Sigmoid colon (tissue), 7 donors: ENCODE data around the gene KRT27. TPM values are rescaled to one million over a fixed set of nuclear protein-coding genes. Genes with fewer than 3 reads are reported as not detected.

Experiments used
- DNase-seq: peaks from one replicate; pipeline ENCODE4 v3.0.0-alpha.2; 2019
- H3K27ac ChIP-seq, 4 donors: fragments of 200-600 bp; sonication (generic); one replicate each; pipeline ENCODE4 v1.5.1; 2016 to 2019; ENCODE audit warnings: mild to moderate bottlenecking in 1 of 4
- H3K27me3 ChIP-seq, 3 donors: fragments of 200-600 bp; sonication (generic); one replicate each; pipeline ENCODE4 v1.5.1; 2019; ENCODE audit warnings: mild to moderate bottlenecking in 1 of 3
- H3K36me3 ChIP-seq, 4 donors: fragments of 200-600 bp; sonication (generic); one replicate each; pipeline ENCODE4 v1.5.1; 2016 to 2019
- H3K4me1 ChIP-seq, 4 donors: fragments of 200-600 bp; sonication (generic); one replicate each; pipeline ENCODE4 v1.5.1; 2017 to 2019
- H3K4me3 ChIP-seq, 4 donors: fragments of 200-600 bp; sonication (generic); one replicate each; pipeline ENCODE4 v1.5.1; 2017 to 2019; ENCODE audit warnings: mild to moderate bottlenecking in 2 of 4, moderate library complexity in 1 of 4
- H3K9me3 ChIP-seq, 4 donors: fragments of 200-600 bp in 3 of 4; sonication (generic) in 3 of 4; one replicate each; pipeline versions ENCODE4 v1.5.1 to v1.6.1; 2013 to 2019
- EP300 ChIP-seq, 4 donors: sonication (generic); formaldehyde crosslinking; IDR thresholded peaks; one replicate each; pipeline ENCODE4 v1.6.1; 2017; ENCODE audit warnings: antibody characterized with exemption in 4 of 4
- POLR2A ChIP-seq, 2 donors: fragments of 450-650 bp; IDR thresholded peaks; one replicate each; pipeline ENCODE4 v1.6.1; 2016; ENCODE audit warnings: antibody characterized with exemption in 2 of 2, mild to moderate bottlenecking in 2 of 2, moderate library complexity in 2 of 2
- POLR2AphosphoS5 ChIP-seq, 4 donors: sonication (generic); formaldehyde crosslinking; IDR thresholded peaks; one replicate each; pipeline ENCODE4 v1.6.1; 2017; ENCODE audit warnings: antibody characterized with exemption in 4 of 4
- WGBS, 2 donors: extraction: QIAGEN DNeasy Blood & Tissue Kit; methylation state at CpG; one replicate each; pipeline ENCODE4 v1.1.7; 2013; 5-methylcytosine and 5-hydroxymethylcytosine counted together
- intact Hi-C: fragments of 100-400 bp; cut with DNase I; formaldehyde crosslinking; loops from one replicate; pipeline ENCODE4 v1.15.1; 2023
- polyA plus RNA-seq, 3 donors: library from polyadenylated mRNA; stranded (reverse); fragments of 200-250 nt; gene quantifications; one replicate each; pipeline ENCODE4 v1.2.3, GENCODE V29; 2013
- total RNA-seq, 4 donors: library from RNA; depleted of rRNA; stranded (reverse); fragments of >200 nt; gene quantifications; one replicate each; pipeline ENCODE4 v1.1.0, GENCODE V29; 2016
- TF ChIP-seq, protein P1 (sequence below), 4 experiments: fragments of 450-650 bp in 3 of 4; fragments of 200-600 bp in 1 of 4; IDR thresholded peaks; one replicate each; pipeline ENCODE4 v1.5.1; 2016 to 2019; ENCODE audit warnings: antibody characterized with exemption in 4 of 4, mild to moderate bottlenecking in 3 of 4, moderate library complexity in 2 of 4
- donor health status: healthy with polysubstance abuse.
- donor health status: Bipolar disorder and iron deficiency.
- donor health status: healthy.

Gene KRT27
- total and polyA plus RNA-seq, 7 donors: 0.07 to 0.55 TPM; not detected in 5

DNA sequence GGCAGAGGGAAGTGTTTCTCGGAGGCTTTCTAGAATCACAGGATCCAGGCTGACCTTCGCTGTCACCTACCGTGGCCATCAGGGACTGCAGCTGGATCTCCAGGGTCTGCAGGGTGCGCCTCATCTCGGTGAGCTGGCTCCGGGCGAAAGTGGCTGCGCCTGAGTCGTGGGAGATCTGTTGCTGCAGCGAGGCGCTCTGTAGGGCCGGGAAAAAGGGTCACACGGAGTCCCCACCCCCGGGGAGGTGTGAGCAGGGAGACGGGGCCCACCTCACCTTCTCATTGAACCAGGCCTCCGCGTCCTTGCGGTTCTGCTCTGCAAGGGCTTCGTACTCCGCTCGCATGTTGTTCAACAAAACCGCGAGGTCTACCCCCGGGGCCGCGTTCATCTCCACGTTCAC is 14.5 kb upstream of the KRT27 start:
- TF ChIP-seq EP300 (IDR thresholded peaks at IDR 0.05): no peak
- TF ChIP-seq POLR2A (IDR thresholded peaks at IDR 0.05): no peak
- TF ChIP-seq, protein P1, sequence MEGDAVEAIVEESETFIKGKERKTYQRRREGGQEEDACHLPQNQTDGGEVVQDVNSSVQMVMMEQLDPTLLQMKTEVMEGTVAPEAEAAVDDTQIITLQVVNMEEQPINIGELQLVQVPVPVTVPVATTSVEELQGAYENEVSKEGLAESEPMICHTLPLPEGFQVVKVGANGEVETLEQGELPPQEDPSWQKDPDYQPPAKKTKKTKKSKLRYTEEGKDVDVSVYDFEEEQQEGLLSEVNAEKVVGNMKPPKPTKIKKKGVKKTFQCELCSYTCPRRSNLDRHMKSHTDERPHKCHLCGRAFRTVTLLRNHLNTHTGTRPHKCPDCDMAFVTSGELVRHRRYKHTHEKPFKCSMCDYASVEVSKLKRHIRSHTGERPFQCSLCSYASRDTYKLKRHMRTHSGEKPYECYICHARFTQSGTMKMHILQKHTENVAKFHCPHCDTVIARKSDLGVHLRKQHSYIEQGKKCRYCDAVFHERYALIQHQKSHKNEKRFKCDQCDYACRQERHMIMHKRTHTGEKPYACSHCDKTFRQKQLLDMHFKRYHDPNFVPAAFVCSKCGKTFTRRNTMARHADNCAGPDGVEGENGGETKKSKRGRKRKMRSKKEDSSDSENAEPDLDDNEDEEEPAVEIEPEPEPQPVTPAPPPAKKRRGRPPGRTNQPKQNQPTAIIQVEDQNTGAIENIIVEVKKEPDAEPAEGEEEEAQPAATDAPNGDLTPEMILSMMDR (IDR thresholded peaks at IDR 0.05): no peak
- TF ChIP-seq POLR2AphosphoS5 (IDR thresholded peaks at IDR 0.05): no peak

GRCh38 chr17:40795019-40795667 is 12.8 kb upstream of the KRT27 start:
- Histone ChIP-seq H3K4me3 (no peak overlapping the region), H3K4me1 (no peaks in the 10 kb centered on the region), H3K27me3 (peaks cover 0 to 30% (median 7%) of the 10 kb centered on the region in 3 donors), H3K36me3 (no peaks in the 10 kb centered on the region), H3K9me3 (no peaks in the 10 kb centered on the region), H3K27ac (no peak overlapping the region)
- no peak for DNase-seq
- TF ChIP-seq EP300 (IDR thresholded peaks at IDR 0.05) (no peak), POLR2A (IDR thresholded peaks at IDR 0.05) (no peak), POLR2AphosphoS5 (IDR thresholded peaks at IDR 0.05) (no peak)
- TF ChIP-seq, protein P1 (IDR thresholded peaks at IDR 0.05): no peak
- intact Hi-C loops: no loop called here
- WGBS, 2 donors: 69 to 77% methylated on average over 10 of the region's 10 CpGs

More for the DNA sequence above, 14.5 kb upstream of the KRT27 start:
- H3K36me3 ChIP-seq: no peaks in the 10 kb centered on the region
- no peaks in the 10 kb centered on the region for H3K9me3 ChIP-seq
- WGBS, 2 donors: 81 to 82% methylated on average over 27 of the region's 27 CpGs
- DNase-seq: no peak
- H3K4me1 ChIP-seq: no peaks in the 10 kb centered on the region
- intact Hi-C loops: no loop called here
- H3K27me3 ChIP-seq: peaks cover 0 to 30% (median 7%) of the 10 kb centered on the region in 3 donors
- no peak overlapping the region for H3K4me3 ChIP-seq
- H3K27ac ChIP-seq: no peak overlapping the region

GRCh38 chr17:40794466-40794865 is 12.1 kb upstream of the KRT27 start:
- H3K36me3 ChIP-seq: no peaks in the 10 kb centered on the region
- TF ChIP-seq POLR2AphosphoS5 (IDR thresholded peaks at IDR 0.05) (no peak), POLR2A (IDR thresholded peaks at IDR 0.05) (no peak), EP300 (IDR thresholded peaks at IDR 0.05) (no peak)
- TF ChIP-seq, protein P1 (IDR thresholded peaks at IDR 0.05): no peak
- no peaks in the 10 kb centered on the region for H3K4me1 ChIP-seq
- H3K27me3 ChIP-seq: peaks cover 0 to 30% (median 7%) of the 10 kb centered on the region in 3 donors
- H3K27ac ChIP-seq: no peak overlapping the region
- 70 to 82% methylated on average over 2 of the region's 2 CpGs for WGBS, 2 donors
- no peaks in the 10 kb centered on the region for H3K9me3 ChIP-seq
- H3K4me3 ChIP-seq: no peak overlapping the region
- DNase-seq: no peak
- intact Hi-C loops: no loop called here

DNA sequence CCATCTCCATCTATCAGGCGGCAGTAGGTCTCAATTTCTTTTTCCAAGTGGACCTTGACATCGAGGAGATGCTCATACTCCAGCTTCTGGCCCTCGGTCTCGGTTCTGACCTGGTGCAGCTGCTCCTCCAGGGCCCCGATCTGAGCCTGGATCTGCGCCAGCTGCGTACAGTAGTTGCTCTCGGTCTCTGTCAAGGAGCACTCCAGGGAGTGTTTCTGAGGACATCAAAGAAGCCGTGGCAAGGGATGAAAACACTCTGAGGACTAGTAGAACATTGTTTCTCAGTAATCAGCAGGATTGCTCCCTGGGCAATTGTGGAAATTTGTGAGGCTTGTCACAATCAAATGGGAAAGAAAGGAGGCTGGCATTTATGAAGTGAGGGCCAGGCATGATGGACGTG is 11.5 kb upstream of the KRT27 start:
- H3K36me3 ChIP-seq: no peaks in the 10 kb centered on the region
- TF ChIP-seq POLR2A (IDR thresholded peaks at IDR 0.05): no peak
- TF ChIP-seq, protein P1 (IDR thresholded peaks at IDR 0.05): no peak
- no peaks in the 10 kb centered on the region for H3K4me1 ChIP-seq
- intact Hi-C loops: no loop called here
- DNase-seq: no peak
- WGBS, 2 donors: 44 to 73% methylated on average over 10 of the region's 10 CpGs
- peaks cover 0 to 30% (median 7%) of the 10 kb centered on the region in 3 donors for H3K27me3 ChIP-seq
- H3K4me3 ChIP-seq: no peak overlapping the region
- no peak overlapping the region for H3K27ac ChIP-seq
- H3K9me3 ChIP-seq: no peaks in the 10 kb centered on the region
